ENCODE results near the gene ERI3. TPM values are rescaled to one million over a fixed set of nuclear protein-coding genes. Genes with fewer than 3 reads are reported as not detected.

Gene ERI3
- total RNA-seq, 2 donors from 2014 or later = 22.6 to 25.7 TPM

- Mint-ChIP-seq H3K36me3 (ENCODE audit: low read depth) (no peaks in the 10 kb centered on the region), H3K4me3 (no peak overlapping the region), H3K4me1 (peaks cover 10% of the 10 kb centered on the region), H3K27ac (no peak overlapping the region), H3K27me3 (no peaks in the 10 kb centered on the region)
- DNase-seq (no peak), ATAC-seq (no peak)
- H3K9me3 ChIP-seq (ENCODE audit: control insufficient read depth, low read length, poor library complexity, severe bottlenecking) = no peaks in the 10 kb centered on the region
These were observed 103.6 kb downstream of the ERI3 start for GRCh38 chr1:44251486-44251885.

GRCh38 chr1:44250068-44250781 is 104.8 kb downstream of the ERI3 start:
- H3K4me1 Mint-ChIP-seq = peaks cover 17% of the 10 kb centered on the region
- H3K36me3 Mint-ChIP-seq (ENCODE audit: low read depth) = peaks cover 3% of the 10 kb centered on the region
- no peak overlapping the region for H3K27ac Mint-ChIP-seq
- no peaks in the 10 kb centered on the region for H3K27me3 Mint-ChIP-seq
- no peaks in the 10 kb centered on the region for H3K9me3 ChIP-seq (ENCODE audit: control insufficient read depth, low read length, poor library complexity, severe bottlenecking)
- ATAC-seq (no peak), DNase-seq (no peak)
- no peak overlapping the region for H3K4me3 Mint-ChIP-seq

- Mint-ChIP-seq H3K36me3 (ENCODE audit: low read depth) (peaks cover 4% of the 10 kb centered on the region), H3K27me3 (no peaks in the 10 kb centered on the region), H3K4me1 (peaks cover 19% of the 10 kb centered on the region), H3K4me3 (no peak overlapping the region), H3K27ac (no peak overlapping the region)
- DNase-seq (no peak), ATAC-seq (no peak)
- no peaks in the 10 kb centered on the region for H3K9me3 ChIP-seq (ENCODE audit: control insufficient read depth, low read length, poor library complexity, severe bottlenecking)
These were observed 105.5 kb downstream of the ERI3 start for GRCh38 chr1:44249543-44249942.

- no peaks in the 10 kb centered on the region for H3K27me3 Mint-ChIP-seq
- peak overlapping the region; percentile 41 for H3K27ac Mint-ChIP-seq
- H3K36me3 Mint-ChIP-seq (ENCODE audit: low read depth) = peaks cover 6% of the 10 kb centered on the region
- H3K4me1 Mint-ChIP-seq = peaks cover 20% of the 10 kb centered on the region
- ATAC-seq (no peak), DNase-seq (no peak)
- no peak overlapping the region for H3K4me3 Mint-ChIP-seq
- no peaks in the 10 kb centered on the region for H3K9me3 ChIP-seq (ENCODE audit: control insufficient read depth, low read length, poor library complexity, severe bottlenecking)
These were observed 108.3 kb downstream of the ERI3 start for GRCh38 chr1:44246806-44247205.

GRCh38 chr1:44244986-44245385 is 110.1 kb downstream of the ERI3 start:
- Mint-ChIP-seq H3K4me1 (peaks cover 18% of the 10 kb centered on the region), H3K27me3 (no peaks in the 10 kb centered on the region), H3K4me3 (no peak overlapping the region), H3K27ac (peak overlapping the region; percentile 6), H3K36me3 (ENCODE audit: low read depth) (peaks cover 9% of the 10 kb centered on the region)
- no peaks in the 10 kb centered on the region for H3K9me3 ChIP-seq (ENCODE audit: control insufficient read depth, low read length, poor library complexity, severe bottlenecking)
- DNase-seq = no peak
- no peak for ATAC-seq

GRCh38 chr1:44243782-44244495 is 111.1 kb downstream of the ERI3 start:
- H3K4me3 Mint-ChIP-seq = no peak overlapping the region
- ATAC-seq (no peak), DNase-seq (no peak)
- H3K9me3 ChIP-seq (ENCODE audit: control insufficient read depth, low read length, poor library complexity, severe bottlenecking) = no peaks in the 10 kb centered on the region
- H3K27me3 Mint-ChIP-seq = no peaks in the 10 kb centered on the region
- peaks cover 9% of the 10 kb centered on the region for H3K36me3 Mint-ChIP-seq (ENCODE audit: low read depth)
- no peak overlapping the region for H3K27ac Mint-ChIP-seq
- H3K4me1 Mint-ChIP-seq = peaks cover 18% of the 10 kb centered on the region

GRCh38 chr1:44242746-44243145 is 112.3 kb downstream of the ERI3 start:
- peaks cover 9% of the 10 kb centered on the region for H3K36me3 Mint-ChIP-seq (ENCODE audit: low read depth)
- peaks cover 16% of the 10 kb centered on the region for H3K4me1 Mint-ChIP-seq
- no peak for DNase-seq
- ATAC-seq = no peak
- no peak overlapping the region for H3K4me3 Mint-ChIP-seq
- H3K27ac Mint-ChIP-seq = no peak overlapping the region
- H3K9me3 ChIP-seq (ENCODE audit: control insufficient read depth, low read length, poor library complexity, severe bottlenecking) = no peaks in the 10 kb centered on the region
- no peaks in the 10 kb centered on the region for H3K27me3 Mint-ChIP-seq

GRCh38 chr1:44240802-44241671 is 114.0 kb downstream of the ERI3 start:
- Mint-ChIP-seq H3K4me3 (no peak overlapping the region), H3K36me3 (ENCODE audit: low read depth) (peaks cover 7% of the 10 kb centered on the region), H3K27ac (no peak overlapping the region), H3K4me1 (peaks cover 11% of the 10 kb centered on the region), H3K27me3 (no peaks in the 10 kb centered on the region)
- no peaks in the 10 kb centered on the region for H3K9me3 ChIP-seq (ENCODE audit: control insufficient read depth, low read length, poor library complexity, severe bottlenecking)
- DNase-seq (no peak), ATAC-seq (no peak)

- ATAC-seq (no peak), DNase-seq (no peak)
- no peaks in the 10 kb centered on the region for H3K27me3 Mint-ChIP-seq
- H3K36me3 Mint-ChIP-seq (ENCODE audit: low read depth) = peaks cover 9% of the 10 kb centered on the region
- H3K9me3 ChIP-seq (ENCODE audit: control insufficient read depth, low read length, poor library complexity, severe bottlenecking) = no peaks in the 10 kb centered on the region
- H3K27ac Mint-ChIP-seq = no peak overlapping the region
- peaks cover 6% of the 10 kb centered on the region for H3K4me1 Mint-ChIP-seq
- H3K4me3 Mint-ChIP-seq = no peak overlapping the region
These were observed 115.1 kb downstream of the ERI3 start for GRCh38 chr1:44239961-44240371.

GRCh38 chr1:44239331-44239960 is 115.6 kb downstream of the ERI3 start:
- ATAC-seq (no peak), DNase-seq (no peak)
- Mint-ChIP-seq H3K36me3 (ENCODE audit: low read depth) (peaks cover 8% of the 10 kb centered on the region), H3K4me1 (peaks cover 6% of the 10 kb centered on the region), H3K4me3 (no peak overlapping the region), H3K27ac (no peak overlapping the region), H3K27me3 (no peaks in the 10 kb centered on the region)
- no peaks in the 10 kb centered on the region for H3K9me3 ChIP-seq (ENCODE audit: control insufficient read depth, low read length, poor library complexity, severe bottlenecking)

GRCh38 chr1:44238660-44239059 is 116.4 kb downstream of the ERI3 start:
- no peak overlapping the region for H3K27ac Mint-ChIP-seq
- peaks cover 10% of the 10 kb centered on the region for H3K36me3 Mint-ChIP-seq (ENCODE audit: low read depth)
- H3K4me1 Mint-ChIP-seq = peaks cover 9% of the 10 kb centered on the region
- DNase-seq (no peak), ATAC-seq (no peak)
- no peaks in the 10 kb centered on the region for H3K9me3 ChIP-seq (ENCODE audit: control insufficient read depth, low read length, poor library complexity, severe bottlenecking)
- no peak overlapping the region for H3K4me3 Mint-ChIP-seq
- no peaks in the 10 kb centered on the region for H3K27me3 Mint-ChIP-seq

- no peaks in the 10 kb centered on the region for H3K9me3 ChIP-seq (ENCODE audit: control insufficient read depth, low read length, poor library complexity, severe bottlenecking)
- peak; percentile 75 for ATAC-seq
- Mint-ChIP-seq H3K27me3 (no peaks in the 10 kb centered on the region), H3K36me3 (ENCODE audit: low read depth) (peaks cover 16% of the 10 kb centered on the region), H3K4me1 (peaks cover 13% of the 10 kb centered on the region), H3K4me3 (no peak overlapping the region), H3K27ac (no peak overlapping the region)
- DNase-seq = no peak
These were observed 117.2 kb downstream of the ERI3 start for GRCh38 chr1:44237721-44238457.
